A549 treated with AZD9567 at 1 μM for 4 hours (cell line): Measurements from ENCODE around the gene OLR1. TPM values are rescaled to one million over a fixed set of nuclear protein-coding genes. Genes with fewer than 3 reads are reported as not detected.

Experiments used
- total RNA-seq: library from RNA; stranded (reverse); fragments of 200-300 nt; extraction: Qiagen RNA extraction; gene quantifications from 5 replicates; pipeline ENCODE4 v1.2.3, GENCODE V29; 2022; ENCODE audit not compliant: insufficient read depth

The OLR1 gene
- 0.60 to 3.7 TPM (median 1.5 TPM) in 5 replicates for total RNA-seq

GRCh38 chr12:10171973-10172728 lies at the start of gene OLR1:
TSS of gene OLR1 (minus strand) at chr12:10172132. CDS start at chr12:10172077, 55 bp downstream.

GRCh38 chr12:10212739-10213131 lies 40.8 kb upstream of the OLR1 start, which contains the start of gene GABARAPL1:
TSS of gene GABARAPL1 (plus strand) at chr12:10212877. CDS start at chr12:10213130, 253 bp downstream.

GRCh38 chr12:10178821-10179220 lies 6.9 kb upstream of the OLR1 start, which contains the start of gene TMEM52B:
TSS of gene TMEM52B (plus strand) at chr12:10179032. CDS start at chr12:10179575, 543 bp downstream.

GRCh38 chr12:10130042-10130441 lies 41.9 kb downstream of the OLR1 start, which contains the start of gene CLEC7A:
TSS of gene CLEC7A (minus strand) at chr12:10130199. CDS start at chr12:10130082, 117 bp downstream.

Other genes starting within 250 kb of the OLR1 start
- gene CLEC2A, start 239.8 kb downstream of the OLR1 start, total RNA-seq: not detected in 5 replicates
- gene CLEC12A, start 200.7 kb downstream of the OLR1 start, total RNA-seq: not detected in 5 replicates
- not detected in 5 replicates for gene CLEC1B, start 173.0 kb downstream of the OLR1 start, total RNA-seq
- not detected in 5 replicates for gene CLEC12B, start 161.5 kb downstream of the OLR1 start, total RNA-seq
- not detected in 5 replicates for gene CLEC9A, start 141.4 kb downstream of the OLR1 start, total RNA-seq
- not detected in 5 replicates for gene CLEC1A, start 73.1 kb downstream of the OLR1 start, total RNA-seq
- gene CLEC7A, start 41.9 kb downstream of the OLR1 start, total RNA-seq: not detected in 5 replicates
- 0.02 to 0.31 TPM (median 0.19 TPM) in 3 of 5 replicates, not detected in the others for gene TMEM52B, start 6.9 kb upstream of the OLR1 start, total RNA-seq
- 30.2 to 41.4 TPM (median 36.2 TPM) in 5 replicates for gene GABARAPL1, start 40.7 kb upstream of the OLR1 start, total RNA-seq
- 0.10 TPM in 1 of 5 replicates, not detected in the others for gene KLRD1, start 135.7 kb upstream of the OLR1 start, total RNA-seq
- gene KLRK1, start 217.9 kb upstream of the OLR1 start, total RNA-seq: 0.13 TPM in 1 of 5 replicates, not detected in the others
- gene KLRC4, start 237.6 kb upstream of the OLR1 start, total RNA-seq: not detected in 5 replicates
- 0.12 to 0.26 TPM (median 0.16 TPM) in 3 of 5 replicates, not detected in the others for gene KLRC3, start 248.5 kb upstream of the OLR1 start, total RNA-seq